ENCODE results near the gene JARID2.
"Not testable (repeated sequence)": the region's sequence is repeated elsewhere in the genome, so short reads cannot be mapped to it uniquely, and the experiment has no call there.

Gene JARID2

GRCh38 chr6:15535495-15536197 lies 289.8 kb downstream of the JARID2 start:
- H3K9ac ChIP-seq (ENCODE audit: low read length in 5 of 5), result no peak overlapping the region
- H3K27ac ChIP-seq (ENCODE audit: low read depth, low read length), result no peak overlapping the region
- peaks cover 0 to 12% (median 4%) of the 10 kb centered on the region in 5 donors for H3K36me3 ChIP-seq (ENCODE audit: control insufficient read depth in 5 of 5, insufficient read depth in 5 of 5, low read length in 5 of 5)
- H3K9me3 ChIP-seq (ENCODE audit: control insufficient read depth in 5 of 5, low read length in 5 of 5), result no peaks in the 10 kb centered on the region
- no peak overlapping the region for H3K4me3 ChIP-seq (ENCODE audit: low read depth in 1 of 5, low read length in 5 of 5)
- peaks cover 0 to 14% (median 9%) of the 10 kb centered on the region in 5 donors for H3K4me1 ChIP-seq (ENCODE audit: control insufficient read depth in 5 of 5, insufficient read depth in 5 of 5, low read length in 5 of 5)
- no peaks in the 10 kb centered on the region for H3K27me3 ChIP-seq (ENCODE audit: control insufficient read depth in 5 of 5, insufficient read depth in 4 of 5, low read length in 5 of 5)

- Histone ChIP-seq H3K27ac (ENCODE audit: low read depth, low read length) (no peak overlapping the region), H3K4me3 (ENCODE audit: low read depth in 1 of 5, low read length in 5 of 5) (no peak overlapping the region), H3K4me1 (ENCODE audit: control insufficient read depth in 5 of 5, insufficient read depth in 5 of 5, low read length in 5 of 5) (peaks cover 0 to 9% (median 9%) of the 10 kb centered on the region in 5 donors), H3K9ac (ENCODE audit: low read length in 5 of 5) (no peak overlapping the region), H3K9me3 (ENCODE audit: control insufficient read depth in 5 of 5, low read length in 5 of 5) (no peaks in the 10 kb centered on the region), H3K27me3 (ENCODE audit: control insufficient read depth in 5 of 5, insufficient read depth in 4 of 5, low read length in 5 of 5) (no peaks in the 10 kb centered on the region), H3K36me3 (ENCODE audit: control insufficient read depth in 5 of 5, insufficient read depth in 5 of 5, low read length in 5 of 5) (peaks cover 0 to 10% (median 3%) of the 10 kb centered on the region in 5 donors)
These were observed 290.5 kb downstream of the JARID2 start for GRCh38 chr6:15536198-15536955.

GRCh38 chr6:15538106-15538505 lies 292.2 kb downstream of the JARID2 start:
- H3K4me3 ChIP-seq (ENCODE audit: low read depth in 1 of 5, low read length in 5 of 5), result no peak overlapping the region
- no peaks in the 10 kb centered on the region for H3K27me3 ChIP-seq (ENCODE audit: control insufficient read depth in 5 of 5, insufficient read depth in 4 of 5, low read length in 5 of 5)
- H3K4me1 ChIP-seq (ENCODE audit: control insufficient read depth in 5 of 5, insufficient read depth in 5 of 5, low read length in 5 of 5), result peaks cover 0 to 9% (median 9%) of the 10 kb centered on the region in 5 donors
- H3K36me3 ChIP-seq (ENCODE audit: control insufficient read depth in 5 of 5, insufficient read depth in 5 of 5, low read length in 5 of 5), result peaks cover 0 to 5% (median 0%) of the 10 kb centered on the region in 5 donors
- H3K9ac ChIP-seq (ENCODE audit: low read length in 5 of 5), result no peak overlapping the region
- H3K27ac ChIP-seq (ENCODE audit: low read depth, low read length), result no peak overlapping the region
- no peaks in the 10 kb centered on the region for H3K9me3 ChIP-seq (ENCODE audit: control insufficient read depth in 5 of 5, low read length in 5 of 5)

- Histone ChIP-seq H3K4me1 (ENCODE audit: control insufficient read depth in 5 of 5, insufficient read depth in 5 of 5, low read length in 5 of 5) (peaks cover 0 to 9% (median 9%) of the 10 kb centered on the region in 5 donors), H3K9ac (ENCODE audit: low read length in 5 of 5) (no peak overlapping the region), H3K27me3 (ENCODE audit: control insufficient read depth in 5 of 5, insufficient read depth in 4 of 5, low read length in 5 of 5) (no peaks in the 10 kb centered on the region), H3K9me3 (ENCODE audit: control insufficient read depth in 5 of 5, low read length in 5 of 5) (peaks cover 0 to 4% (median 0%) of the 10 kb centered on the region in 5 donors), H3K4me3 (ENCODE audit: low read depth in 1 of 5, low read length in 5 of 5) (no peak overlapping the region), H3K27ac (ENCODE audit: low read depth, low read length) (no peak overlapping the region), H3K36me3 (ENCODE audit: control insufficient read depth in 5 of 5, insufficient read depth in 5 of 5, low read length in 5 of 5) (no peaks in the 10 kb centered on the region)
These were observed 293.1 kb downstream of the JARID2 start for GRCh38 chr6:15538766-15539495.

- Histone ChIP-seq H3K4me1 (ENCODE audit: control insufficient read depth in 5 of 5, insufficient read depth in 5 of 5, low read length in 5 of 5) (peaks cover 0 to 9% (median 9%) of the 10 kb centered on the region in 5 donors), H3K9ac (ENCODE audit: low read length in 5 of 5) (no peak overlapping the region), H3K36me3 (ENCODE audit: control insufficient read depth in 5 of 5, insufficient read depth in 5 of 5, low read length in 5 of 5) (no peaks in the 10 kb centered on the region), H3K27me3 (ENCODE audit: control insufficient read depth in 5 of 5, insufficient read depth in 4 of 5, low read length in 5 of 5) (no peaks in the 10 kb centered on the region), H3K4me3 (ENCODE audit: low read depth in 1 of 5, low read length in 5 of 5) (no peak overlapping the region), H3K27ac (ENCODE audit: low read depth, low read length) (no peak overlapping the region), H3K9me3 (ENCODE audit: control insufficient read depth in 5 of 5, low read length in 5 of 5) (peaks cover 0 to 7% (median 0%) of the 10 kb centered on the region in 5 donors)
These were observed 293.9 kb downstream of the JARID2 start for GRCh38 chr6:15539722-15540270.

GRCh38 chr6:15543332-15543917 lies 297.6 kb downstream of the JARID2 start:
- not testable (repeated sequence) for H3K27me3 ChIP-seq (ENCODE audit: control insufficient read depth in 5 of 5, insufficient read depth in 4 of 5, low read length in 5 of 5); H3K27ac ChIP-seq (ENCODE audit: low read depth, low read length); H3K9me3 ChIP-seq (ENCODE audit: control insufficient read depth in 5 of 5, low read length in 5 of 5); H3K4me3 ChIP-seq (ENCODE audit: low read depth in 1 of 5, low read length in 5 of 5); H3K9ac ChIP-seq (ENCODE audit: low read length in 5 of 5); H3K4me1 ChIP-seq (ENCODE audit: control insufficient read depth in 5 of 5, insufficient read depth in 5 of 5, low read length in 5 of 5); H3K36me3 ChIP-seq (ENCODE audit: control insufficient read depth in 5 of 5, insufficient read depth in 5 of 5, low read length in 5 of 5)

- H3K9ac ChIP-seq (ENCODE audit: low read length in 5 of 5), result no peak overlapping the region
- peaks cover 0 to 7% (median 0%) of the 10 kb centered on the region in 5 donors for H3K9me3 ChIP-seq (ENCODE audit: control insufficient read depth in 5 of 5, low read length in 5 of 5)
- peaks cover 0 to 6% (median 0%) of the 10 kb centered on the region in 5 donors for H3K4me1 ChIP-seq (ENCODE audit: control insufficient read depth in 5 of 5, insufficient read depth in 5 of 5, low read length in 5 of 5)
- H3K36me3 ChIP-seq (ENCODE audit: control insufficient read depth in 5 of 5, insufficient read depth in 5 of 5, low read length in 5 of 5), result no peaks in the 10 kb centered on the region
- H3K4me3 ChIP-seq (ENCODE audit: low read depth in 1 of 5, low read length in 5 of 5), result no peak overlapping the region
- H3K27ac ChIP-seq (ENCODE audit: low read depth, low read length), result no peak overlapping the region
- no peaks in the 10 kb centered on the region for H3K27me3 ChIP-seq (ENCODE audit: control insufficient read depth in 5 of 5, insufficient read depth in 4 of 5, low read length in 5 of 5)
These were observed 298.5 kb downstream of the JARID2 start for GRCh38 chr6:15544321-15544900.

- no peak overlapping the region for H3K27ac ChIP-seq (ENCODE audit: low read depth, low read length)
- H3K4me1 ChIP-seq (ENCODE audit: control insufficient read depth in 5 of 5, insufficient read depth in 5 of 5, low read length in 5 of 5), result peaks cover 0 to 17% (median 4%) of the 10 kb centered on the region in 5 donors
- peaks cover 0 to 7% (median 0%) of the 10 kb centered on the region in 5 donors for H3K9me3 ChIP-seq (ENCODE audit: control insufficient read depth in 5 of 5, low read length in 5 of 5)
These were observed 300.7 kb downstream of the JARID2 start for GRCh38 chr6:15546591-15546990.

GRCh38 chr6:15547400-15547799 lies 301.5 kb downstream of the JARID2 start:
- Histone ChIP-seq H3K4me3 (ENCODE audit: low read depth in 1 of 5, low read length in 5 of 5) (no peak overlapping the region), H3K4me1 (ENCODE audit: control insufficient read depth in 5 of 5, insufficient read depth in 5 of 5, low read length in 5 of 5) (peaks cover 2 to 25% (median 7%) of the 10 kb centered on the region in 5 donors), H3K27me3 (ENCODE audit: control insufficient read depth in 5 of 5, insufficient read depth in 4 of 5, low read length in 5 of 5) (no peaks in the 10 kb centered on the region), H3K27ac (ENCODE audit: low read depth, low read length) (no peak overlapping the region), H3K9ac (ENCODE audit: low read length in 5 of 5) (no peak overlapping the region), H3K36me3 (ENCODE audit: control insufficient read depth in 5 of 5, insufficient read depth in 5 of 5, low read length in 5 of 5) (no peaks in the 10 kb centered on the region), H3K9me3 (ENCODE audit: control insufficient read depth in 5 of 5, low read length in 5 of 5) (peaks cover 0 to 7% (median 0%) of the 10 kb centered on the region in 5 donors)

More at GRCh38 chr6:15546591-15546990, 300.7 kb downstream of the JARID2 start:
- no peaks in the 10 kb centered on the region for H3K27me3 ChIP-seq (ENCODE audit: control insufficient read depth in 5 of 5, insufficient read depth in 4 of 5, low read length in 5 of 5)
- H3K36me3 ChIP-seq (ENCODE audit: control insufficient read depth in 5 of 5, insufficient read depth in 5 of 5, low read length in 5 of 5), result no peaks in the 10 kb centered on the region
- H3K9ac ChIP-seq (ENCODE audit: low read length in 5 of 5), result no peak overlapping the region
- H3K4me3 ChIP-seq (ENCODE audit: low read depth in 1 of 5, low read length in 5 of 5), result no peak overlapping the region
